ENCODE measurements around the gene CXorf58. TPM values are rescaled to one million over a fixed set of nuclear protein-coding genes. Genes with fewer than 3 reads are reported as not detected.

Gene CXorf58
- total RNA-seq, 4 donors from 2014 or later = 0.26 TPM; not detected in 3

GRCh38 chrX:23978491-23978890 is 70.7 kb downstream of the CXorf58 start:
- intact Hi-C loops (cut with DNase I; ENCODE audit: low total_unique reads) = no loop called here
- no peak overlapping the region for H3K4me3 ChIP-seq (ENCODE audit: low read depth, poor library complexity, severe bottlenecking)
- TF ChIP-seq, protein P1, sequence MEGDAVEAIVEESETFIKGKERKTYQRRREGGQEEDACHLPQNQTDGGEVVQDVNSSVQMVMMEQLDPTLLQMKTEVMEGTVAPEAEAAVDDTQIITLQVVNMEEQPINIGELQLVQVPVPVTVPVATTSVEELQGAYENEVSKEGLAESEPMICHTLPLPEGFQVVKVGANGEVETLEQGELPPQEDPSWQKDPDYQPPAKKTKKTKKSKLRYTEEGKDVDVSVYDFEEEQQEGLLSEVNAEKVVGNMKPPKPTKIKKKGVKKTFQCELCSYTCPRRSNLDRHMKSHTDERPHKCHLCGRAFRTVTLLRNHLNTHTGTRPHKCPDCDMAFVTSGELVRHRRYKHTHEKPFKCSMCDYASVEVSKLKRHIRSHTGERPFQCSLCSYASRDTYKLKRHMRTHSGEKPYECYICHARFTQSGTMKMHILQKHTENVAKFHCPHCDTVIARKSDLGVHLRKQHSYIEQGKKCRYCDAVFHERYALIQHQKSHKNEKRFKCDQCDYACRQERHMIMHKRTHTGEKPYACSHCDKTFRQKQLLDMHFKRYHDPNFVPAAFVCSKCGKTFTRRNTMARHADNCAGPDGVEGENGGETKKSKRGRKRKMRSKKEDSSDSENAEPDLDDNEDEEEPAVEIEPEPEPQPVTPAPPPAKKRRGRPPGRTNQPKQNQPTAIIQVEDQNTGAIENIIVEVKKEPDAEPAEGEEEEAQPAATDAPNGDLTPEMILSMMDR (IDR thresholded peaks at IDR 0.05) = no peak
- TF ChIP-seq POLR2A (IDR thresholded peaks at IDR 0.05) = no peak
- WGBS, 2 donors = 69 to 80% methylated on average over 4 of the region's 4 CpGs
- no peak for DNase-seq (ENCODE audit: low spot score in 2 of 2)

GRCh38 chrX:23980011-23980441 is 72.2 kb downstream of the CXorf58 start:
- TF ChIP-seq, protein P1 (IDR thresholded peaks at IDR 0.05) = no peak
- no peak for TF ChIP-seq POLR2A (IDR thresholded peaks at IDR 0.05)
- DNase-seq (ENCODE audit: low spot score in 2 of 2) = no peak
- intact Hi-C loops (cut with DNase I; ENCODE audit: low total_unique reads) = no loop called here
- WGBS, 2 donors = 55 to 58% methylated on average over 5 of the region's 5 CpGs
- no peak overlapping the region for H3K4me3 ChIP-seq (ENCODE audit: low read depth, poor library complexity, severe bottlenecking)

- H3K4me3 ChIP-seq (ENCODE audit: low read depth, poor library complexity, severe bottlenecking) = no peak overlapping the region
- WGBS, 2 donors = 67 to 91% methylated on average over 4 of the region's 4 CpGs
- no peak for DNase-seq (ENCODE audit: low spot score in 2 of 2)
- no peak for TF ChIP-seq POLR2A (IDR thresholded peaks at IDR 0.05)
- TF ChIP-seq, protein P1 (IDR thresholded peaks at IDR 0.05) = no peak
- intact Hi-C loops (cut with DNase I; ENCODE audit: low total_unique reads) = no loop called here
Measured at GRCh38 chrX:23981222-23981621, 73.4 kb downstream of the CXorf58 start.

DNA sequence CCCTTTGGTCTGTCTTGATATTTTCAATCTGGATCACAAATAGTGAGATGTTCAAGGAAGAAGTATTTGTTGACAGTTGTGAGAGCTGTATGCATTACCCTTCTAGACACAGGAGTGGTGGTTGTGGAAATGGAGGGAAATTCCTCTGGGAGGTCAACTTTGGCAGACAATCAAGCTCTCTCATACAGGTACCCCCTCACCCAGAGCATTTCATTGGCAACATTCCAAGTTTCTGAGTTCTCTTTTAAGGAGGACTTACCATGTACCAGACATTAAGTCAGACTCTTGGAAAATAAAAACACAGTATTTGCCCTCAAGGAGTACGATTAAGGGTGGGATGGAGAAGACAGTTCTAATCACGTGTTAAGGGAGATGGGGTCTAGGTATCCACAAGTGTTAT is 73.9 kb downstream of the CXorf58 start:
- intact Hi-C loops (cut with DNase I; ENCODE audit: low total_unique reads) = no loop called here
- DNase-seq (ENCODE audit: low spot score in 2 of 2) = no peak
- TF ChIP-seq, protein P1 (IDR thresholded peaks at IDR 0.05) = no peak
- 82 to 100% methylated on average over 2 of the region's 2 CpGs for WGBS, 2 donors
- H3K4me3 ChIP-seq (ENCODE audit: low read depth, poor library complexity, severe bottlenecking) = no peak overlapping the region

- no peak for DNase-seq (ENCODE audit: low spot score in 2 of 2)
- H3K4me3 ChIP-seq (ENCODE audit: low read depth, poor library complexity, severe bottlenecking) = no peak overlapping the region
- WGBS, 2 donors = 84 to 88% methylated on average over 1 of the region's 1 CpG
- intact Hi-C loops (cut with DNase I; ENCODE audit: low total_unique reads) = no loop called here
- TF ChIP-seq, protein P1 (IDR thresholded peaks at IDR 0.05) = no peak
- TF ChIP-seq POLR2A (IDR thresholded peaks at IDR 0.05) = no peak
Measured at GRCh38 chrX:23982891-23983290, 75.1 kb downstream of the CXorf58 start.

Other genes with a start within 250 kb of the CXorf58 start
- 10 to 100 TPM; 39.6 to 68.0 (median 49.9) TPM for gene PRDX4, start 240.5 kb upstream of the CXorf58 start, total RNA-seq
- 10 to 100 TPM; 11.1 to 29.7 (median 19.3) TPM for gene ACOT9, start 164.7 kb upstream of the CXorf58 start, total RNA-seq
- 100 to 1,000 TPM; 183 to 212 (median 195) TPM for gene SAT1, start 124.8 kb upstream of the CXorf58 start, total RNA-seq
- gene APOO, start 68 bp upstream of the CXorf58 start, total RNA-seq = 10 to 100 TPM in 2 of 4 donors, 1 to 10 TPM in 2; 2.7 to 31.7 (median 13.9) TPM
- 1 to 10 TPM; 4.7 to 5.5 (median 5.3) TPM for gene KLHL15, start 119.2 kb downstream of the CXorf58 start, total RNA-seq
- 100 to 1,000 TPM in 2 of 4 donors, 10 to 100 TPM in 2; 88.6 to 106 (median 101) TPM for gene EIF2S3, start 146.9 kb downstream of the CXorf58 start, total RNA-seq
- 10 to 100 TPM; 29.0 to 63.4 (median 37.8) TPM for gene ZFX, start 241.7 kb downstream of the CXorf58 start, total RNA-seq